HEK293 (cell line): ENCODE measurements around the gene FAM168A.
A peak's percentile ranks its signal among the peaks of the same experiment; 100 is the strongest.

Experiments
- BCL11A ChIP-seq: fragments of 450-650 bp; formaldehyde crosslinking; IDR thresholded peaks from 2 replicates; pipeline ENCODE4 v1.5.1; 2016; ENCODE audit warnings: low read depth, missing biosample characterization, missing genetic modification characterization
- BCL11B ChIP-seq: fragments of 450-650 bp; formaldehyde crosslinking; IDR thresholded peaks from 2 replicates; pipeline ENCODE4 v1.5.1; 2016; ENCODE audit warnings: low read depth, missing biosample characterization, missing genetic modification characterization
- GLIS1 ChIP-seq: fragments of 450-650 bp; formaldehyde crosslinking; IDR thresholded peaks from 2 replicates; pipeline ENCODE4 v1.5.1; 2016; ENCODE audit warnings: missing biosample characterization, missing genetic modification characterization
- KLF1 ChIP-seq: fragments of 450-650 bp; formaldehyde crosslinking; IDR thresholded peaks from 2 replicates; pipeline ENCODE4 v1.5.1; 2016; ENCODE audit warnings: missing biosample characterization, missing genetic modification characterization
- OSR2 ChIP-seq: fragments of 450-650 bp; formaldehyde crosslinking; IDR thresholded peaks from 2 replicates; pipeline ENCODE4 v1.5.1; 2016; ENCODE audit warnings: missing biosample characterization, missing genetic modification characterization
- PATZ1 ChIP-seq: fragments of 450-650 bp; formaldehyde crosslinking; IDR thresholded peaks from 2 replicates; pipeline ENCODE4 v1.5.1; 2016; ENCODE audit warnings: missing biosample characterization, missing genetic modification characterization
- SCRT2 ChIP-seq: fragments of 450-650 bp; formaldehyde crosslinking; IDR thresholded peaks from 2 replicates; pipeline ENCODE4 v1.5.1; 2016; ENCODE audit warnings: missing biosample characterization, missing genetic modification characterization
- TSHZ1 ChIP-seq: fragments of 450-650 bp; formaldehyde crosslinking; IDR thresholded peaks from 2 replicates; pipeline ENCODE4 v1.5.1; 2016; ENCODE audit warnings: missing biosample characterization, missing genetic modification characterization, borderline replicate concordance
- ZBTB11 ChIP-seq: fragments of 450-650 bp; formaldehyde crosslinking; conservative IDR thresholded peaks from 2 replicates; pipeline ENCODE4 v1.5.1; 2016; ENCODE audit warnings: low read depth, missing biosample characterization, missing genetic modification characterization
- ZBTB8A ChIP-seq: fragments of 450-650 bp; formaldehyde crosslinking; IDR thresholded peaks from 2 replicates; pipeline ENCODE4 v1.5.1; 2016; ENCODE audit warnings: missing biosample characterization, missing genetic modification characterization
- ZIC2 ChIP-seq: fragments of 450-650 bp; formaldehyde crosslinking; IDR thresholded peaks from 2 replicates; pipeline ENCODE4 v1.5.1; 2016; ENCODE audit warnings: missing biosample characterization, missing genetic modification characterization
- ZNF114 ChIP-seq: fragments of 450-650 bp; formaldehyde crosslinking; IDR thresholded peaks from 2 replicates; pipeline ENCODE4 v1.5.0; 2017; ENCODE audit warnings: missing biosample characterization, missing genetic modification characterization
- ZNF121 ChIP-seq: fragments of 450-650 bp; formaldehyde crosslinking; IDR thresholded peaks from 2 replicates; pipeline ENCODE4 v1.5.1; 2016; ENCODE audit warnings: missing biosample characterization, missing genetic modification characterization
- ZNF175 ChIP-seq: fragments of 450-650 bp; formaldehyde crosslinking; IDR thresholded peaks from 2 replicates; pipeline ENCODE4 v1.5.1; 2016; ENCODE audit warnings: missing biosample characterization, missing genetic modification characterization
- ZNF560 ChIP-seq: fragments of 450-650 bp; formaldehyde crosslinking; IDR thresholded peaks from 2 replicates; pipeline ENCODE4 v1.5.1; 2017; ENCODE audit warnings: missing biosample characterization, missing genetic modification characterization, borderline replicate concordance
- ZNF621 ChIP-seq: fragments of 450-650 bp; formaldehyde crosslinking; IDR thresholded peaks from 2 replicates; pipeline ENCODE4 v1.5.1; 2017; ENCODE audit warnings: missing biosample characterization, missing genetic modification characterization
- ZNF785 ChIP-seq: fragments of 450-650 bp; formaldehyde crosslinking; IDR thresholded peaks from 2 replicates; pipeline ENCODE4 v1.5.1; 2016; ENCODE audit warnings: missing biosample characterization, missing genetic modification characterization
- ZNF791 ChIP-seq: fragments of 450-650 bp; formaldehyde crosslinking; IDR thresholded peaks from 2 replicates; pipeline ENCODE4 v1.5.1; 2016; ENCODE audit warnings: missing biosample characterization, missing genetic modification characterization
- ZSCAN5A ChIP-seq: fragments of 450-650 bp; formaldehyde crosslinking; IDR thresholded peaks from 2 replicates; pipeline ENCODE4 v1.5.1; 2016; ENCODE audit warnings: missing biosample characterization, missing genetic modification characterization
- ZXDB ChIP-seq: fragments of 450-650 bp; formaldehyde crosslinking; IDR thresholded peaks from 2 replicates; pipeline ENCODE4 v1.5.1; 2016; ENCODE audit warnings: missing biosample characterization, missing genetic modification characterization

FAM168A gene

GRCh38 chr11:73387594-73388264 is 210.2 kb downstream of the FAM168A start (continued):
- TF ChIP-seq PATZ1 (tag by site-specific recombination) (peak; percentile 73; the same call in 1 of the 2 replicates), TSHZ1 (no peak), ZSCAN5A (tag by site-specific recombination) (no peak), ZBTB8A (tag by site-specific recombination) (peak; percentile 38; the same call in 1 of the 2 replicates), GLIS1 (peak; percentile 57), BCL11A (no peak), ZNF175 (tag by site-specific recombination) (no peak), ZIC2 (tag by site-specific recombination) (peak; percentile 95), ZNF121 (tag by site-specific recombination) (no peak), ZNF560 (tag by site-specific recombination) (no peak), ZNF791 (tag by site-specific recombination) (no peak), ZNF621 (tag by site-specific recombination) (no peak), ZNF114 (tag by site-specific recombination) (no peak), ZXDB (no peak), BCL11B (tag by site-specific recombination) (no peak), OSR2 (tag by site-specific recombination) (peak; percentile 79), KLF1 (0 out of 2 replicates have a peak, but pooled peaks have one; percentile 25), SCRT2 (tag by site-specific recombination) (no peak), ZNF785 (tag by site-specific recombination) (no peak), ZBTB11 (tag by site-specific recombination) (no peak)
